Activated CD4-positive, alpha-beta T cell treated with anti-CD3 and anti-CD28 coated beads, Interleukin-2, amount 10 ng/mL, durations not matched to agents 24 days and 14 days (primary cell): ENCODE data around the gene C17orf107. TPM values are rescaled to one million over a fixed set of nuclear protein-coding genes. Genes with fewer than 3 reads are reported as not detected.
"Not testable (repeated sequence)": the region's sequence is repeated elsewhere in the genome, so short reads cannot be mapped to it uniquely, and the experiment has no call there.

Experiments used
- DNase-seq: peaks from one replicate; pipeline ENCODE4 v3.0.0; 2022
- H3K27ac Mint-ChIP-seq: one replicate; pipeline ENCODE4 v1.8.0; 2022; ENCODE audit warnings: mild to moderate bottlenecking, mixed read lengths
- H3K27me3 Mint-ChIP-seq: one replicate; pipeline ENCODE4 v1.8.0; 2022; ENCODE audit warnings: mixed read lengths
- H3K36me3 Mint-ChIP-seq: one replicate; pipeline ENCODE4 v1.8.0; 2022; ENCODE audit warnings: low read depth, mild to moderate bottlenecking, mixed read lengths
- H3K4me1 Mint-ChIP-seq: one replicate; pipeline ENCODE4 v1.8.0; 2021; ENCODE audit warnings: mixed read lengths
- H3K4me3 Mint-ChIP-seq: one replicate; pipeline ENCODE4 v1.8.0; 2022; ENCODE audit warnings: mild to moderate bottlenecking, moderate library complexity, mixed read lengths
- H3K9me3 Mint-ChIP-seq: one replicate; pipeline ENCODE4 v1.8.0; 2021; ENCODE audit warnings: mixed read lengths
- intact Hi-C: fragments of 100-400 bp; cut with micrococcal nuclease; formaldehyde crosslinking; loops from one replicate; pipeline ENCODE4 v1.15.1; 2023
- total RNA-seq: library from RNA; stranded (reverse); gene quantifications from 2 replicates; pipeline ENCODE4 v1.2.3, GENCODE V29; 2022

Gene C17orf107
- 1.4 and 1.7 TPM in 2 replicates for total RNA-seq

GRCh38 chr17:4899341-4900230 lies at the start of gene C17orf107:
Gene C17orf107, plus strand, starts transcription at chr17:4899536. Its CDS starts 227 bp downstream, at chr17:4899763.
- Mint-ChIP-seq H3K9me3 (no peaks in the 10 kb centered on the region), H3K4me3 (peak within 1 kb of the TSS; percentile 89), H3K36me3 (peaks cover 12% of the 10 kb centered on the region), H3K27ac (peak within 1 kb of the TSS; percentile 86), H3K4me1 (peaks cover 22% of the 10 kb centered on the region), H3K27me3 (peaks cover 3% of the 10 kb centered on the region)
- DNase-seq: peak; percentile 97
- intact Hi-C loops: loop anchor here (5.0 kb wide), 1 partner anchor 332 kb away; no protein-coding TSS in a partner anchor

GRCh38 chr17:4850246-4850645 lies 49.1 kb upstream of the C17orf107 start:
- Mint-ChIP-seq H3K36me3 (peaks cover 29% of the 10 kb centered on the region), H3K4me1 (peaks cover 34% of the 10 kb centered on the region), H3K27me3 (no peaks in the 10 kb centered on the region), H3K27ac (peak overlapping the region; percentile 29), H3K9me3 (no peaks in the 10 kb centered on the region), H3K4me3 (no peak overlapping the region)
- no peak for DNase-seq
- intact Hi-C loops: no loop called here

DNA sequence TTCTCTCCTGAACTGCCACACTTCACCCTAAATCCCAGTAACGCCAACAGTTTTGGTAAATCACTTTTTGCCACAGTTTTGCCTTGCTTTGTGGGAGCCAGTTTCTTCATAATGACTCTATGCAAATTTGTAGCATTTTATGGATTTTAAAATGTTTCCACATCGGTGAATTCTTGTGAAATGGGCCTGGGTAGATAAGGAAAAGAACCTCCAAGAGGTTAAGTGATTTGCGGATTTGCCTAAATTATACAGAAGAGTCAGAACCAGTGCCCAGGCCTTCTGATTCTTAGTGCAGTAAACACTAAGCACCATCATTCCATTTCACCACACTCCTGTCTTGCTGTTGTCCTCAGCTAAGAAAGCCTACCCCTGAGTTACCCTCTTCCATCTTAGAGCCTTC lies 48.3 kb upstream of the C17orf107 start:
- Mint-ChIP-seq H3K9me3 (no peaks in the 10 kb centered on the region), H3K27me3 (no peaks in the 10 kb centered on the region), H3K27ac (no peak overlapping the region), H3K36me3 (peaks cover 30% of the 10 kb centered on the region), H3K4me1 (peaks cover 33% of the 10 kb centered on the region), H3K4me3 (no peak overlapping the region)
- no peak for DNase-seq
- intact Hi-C loops: no loop called here

DNA sequence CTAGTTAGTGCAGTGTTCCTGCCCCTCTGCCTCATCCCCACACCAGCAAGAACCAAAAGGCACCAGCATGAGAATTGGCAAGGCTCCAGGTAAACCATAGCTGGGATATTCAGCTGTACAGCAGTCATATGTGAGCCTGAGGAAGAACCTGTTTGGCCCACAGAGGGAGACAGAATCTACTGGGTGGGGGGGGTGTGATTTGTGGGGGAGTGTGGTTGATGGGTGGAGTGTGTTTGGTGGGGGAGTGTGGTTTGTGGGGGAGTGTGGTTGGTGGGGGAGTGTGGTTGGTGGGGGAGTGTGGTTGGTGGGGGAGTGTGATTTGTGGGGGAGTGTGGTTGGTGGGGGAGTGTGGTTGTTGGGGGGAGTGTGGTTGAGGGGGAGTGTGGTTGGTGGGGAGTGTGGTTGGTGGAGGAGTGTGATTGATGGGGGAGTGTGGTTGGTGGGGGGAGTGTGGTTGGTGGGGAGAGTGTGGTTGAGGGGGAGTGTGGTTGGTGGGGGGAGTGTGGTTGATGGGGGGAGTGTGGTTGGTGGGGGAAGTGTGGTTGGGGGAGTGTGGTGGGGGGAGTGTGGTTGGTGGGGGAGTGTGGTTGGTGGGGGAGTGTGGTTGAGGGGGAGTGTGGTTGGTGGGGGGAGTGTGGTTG lies 46.6 kb upstream of the C17orf107 start:
- peaks cover 35% of the 10 kb centered on the region for H3K36me3 Mint-ChIP-seq
- intact Hi-C loops: no loop called here
- peaks cover 34% of the 10 kb centered on the region for H3K4me1 Mint-ChIP-seq
- H3K27ac Mint-ChIP-seq: peak overlapping the region; percentile 43
- no peak overlapping the region for H3K4me3 Mint-ChIP-seq
- DNase-seq: no peak
- no peaks in the 10 kb centered on the region for H3K9me3 Mint-ChIP-seq
- H3K27me3 Mint-ChIP-seq: no peaks in the 10 kb centered on the region

GRCh38 chr17:4853208-4853671 lies 46.1 kb upstream of the C17orf107 start:
- no peaks in the 10 kb centered on the region for H3K27me3 Mint-ChIP-seq
- H3K4me3 Mint-ChIP-seq: no peak overlapping the region
- peaks cover 35% of the 10 kb centered on the region for H3K36me3 Mint-ChIP-seq
- peaks cover 36% of the 10 kb centered on the region for H3K4me1 Mint-ChIP-seq
- intact Hi-C loops: no loop called here
- DNase-seq: peak; percentile 57
- H3K9me3 Mint-ChIP-seq: no peaks in the 10 kb centered on the region
- H3K27ac Mint-ChIP-seq: peak overlapping the region; percentile 79

GRCh38 chr17:4854111-4854681 lies 45.1 kb upstream of the C17orf107 start:
- Mint-ChIP-seq H3K9me3 (no peaks in the 10 kb centered on the region), H3K27ac (no peak overlapping the region), H3K27me3 (no peaks in the 10 kb centered on the region), H3K4me1 (peaks cover 38% of the 10 kb centered on the region), H3K36me3 (peaks cover 35% of the 10 kb centered on the region), H3K4me3 (no peak overlapping the region)
- intact Hi-C loops: no loop called here
- DNase-seq: no peak

GRCh38 chr17:4856271-4856936 lies 42.9 kb upstream of the C17orf107 start:
- peaks cover 31% of the 10 kb centered on the region for H3K36me3 Mint-ChIP-seq
- no peak overlapping the region for H3K4me3 Mint-ChIP-seq
- no peaks in the 10 kb centered on the region for H3K9me3 Mint-ChIP-seq
- peaks cover 25% of the 10 kb centered on the region for H3K4me1 Mint-ChIP-seq
- DNase-seq: no peak
- no peak overlapping the region for H3K27ac Mint-ChIP-seq
- intact Hi-C loops: no loop called here
- H3K27me3 Mint-ChIP-seq: no peaks in the 10 kb centered on the region

DNA sequence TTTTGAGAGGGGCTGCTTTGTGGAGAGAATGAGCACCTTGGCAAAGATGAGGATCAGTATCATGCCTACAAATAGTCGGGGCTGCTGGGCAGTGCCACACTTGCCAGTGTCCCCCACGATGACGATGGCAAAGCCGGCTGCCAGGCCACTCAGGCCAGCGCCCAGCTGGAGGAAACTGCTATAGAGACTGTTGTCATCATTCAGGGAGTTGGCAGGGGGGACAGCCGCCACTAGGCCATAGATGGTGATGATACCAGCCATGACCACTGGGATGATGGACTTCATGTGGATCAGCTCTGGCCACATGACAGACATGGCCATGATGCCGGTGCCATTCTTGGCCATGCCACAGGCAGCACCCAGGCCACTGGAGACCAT lies 42.4 kb upstream of the C17orf107 start:
- intact Hi-C loops: no loop called here
- H3K36me3 Mint-ChIP-seq: peaks cover 29% of the 10 kb centered on the region

DNA sequence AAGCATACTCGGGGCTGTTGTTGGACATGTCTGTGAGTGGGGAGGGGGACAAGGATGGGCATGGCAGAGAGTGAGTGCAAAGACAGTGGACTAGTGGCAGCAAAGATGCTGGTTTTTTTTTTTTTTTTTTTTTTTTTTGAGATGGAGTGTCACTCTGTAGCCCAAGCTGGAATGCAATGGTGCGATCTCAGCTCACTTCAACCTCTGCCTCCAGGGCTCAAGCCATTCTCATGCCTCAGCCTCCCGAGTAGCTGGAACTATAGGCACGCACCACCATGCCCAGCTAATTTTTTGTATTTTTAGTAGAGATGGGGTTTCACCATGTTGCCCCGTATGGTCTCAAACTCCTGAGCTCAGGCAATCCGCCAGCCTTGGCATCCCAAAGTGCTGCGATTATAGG lies 42.0 kb upstream of the C17orf107 start:
- H3K27me3 Mint-ChIP-seq, intact Hi-C loops, DNase-seq, H3K4me3 Mint-ChIP-seq, H3K27ac Mint-ChIP-seq, H3K9me3 Mint-ChIP-seq: not testable (repeated sequence)
- Mint-ChIP-seq H3K36me3 (peaks cover 24% of the 10 kb centered on the region), H3K4me1 (peaks cover 21% of the 10 kb centered on the region)

More for the DNA sequence above, 42.4 kb upstream of the C17orf107 start:
- H3K4me1 Mint-ChIP-seq: peaks cover 25% of the 10 kb centered on the region
- H3K27ac Mint-ChIP-seq: no peak overlapping the region
- no peak overlapping the region for H3K4me3 Mint-ChIP-seq
- H3K27me3 Mint-ChIP-seq: no peaks in the 10 kb centered on the region
- no peak for DNase-seq
- H3K9me3 Mint-ChIP-seq: no peaks in the 10 kb centered on the region

DNA sequence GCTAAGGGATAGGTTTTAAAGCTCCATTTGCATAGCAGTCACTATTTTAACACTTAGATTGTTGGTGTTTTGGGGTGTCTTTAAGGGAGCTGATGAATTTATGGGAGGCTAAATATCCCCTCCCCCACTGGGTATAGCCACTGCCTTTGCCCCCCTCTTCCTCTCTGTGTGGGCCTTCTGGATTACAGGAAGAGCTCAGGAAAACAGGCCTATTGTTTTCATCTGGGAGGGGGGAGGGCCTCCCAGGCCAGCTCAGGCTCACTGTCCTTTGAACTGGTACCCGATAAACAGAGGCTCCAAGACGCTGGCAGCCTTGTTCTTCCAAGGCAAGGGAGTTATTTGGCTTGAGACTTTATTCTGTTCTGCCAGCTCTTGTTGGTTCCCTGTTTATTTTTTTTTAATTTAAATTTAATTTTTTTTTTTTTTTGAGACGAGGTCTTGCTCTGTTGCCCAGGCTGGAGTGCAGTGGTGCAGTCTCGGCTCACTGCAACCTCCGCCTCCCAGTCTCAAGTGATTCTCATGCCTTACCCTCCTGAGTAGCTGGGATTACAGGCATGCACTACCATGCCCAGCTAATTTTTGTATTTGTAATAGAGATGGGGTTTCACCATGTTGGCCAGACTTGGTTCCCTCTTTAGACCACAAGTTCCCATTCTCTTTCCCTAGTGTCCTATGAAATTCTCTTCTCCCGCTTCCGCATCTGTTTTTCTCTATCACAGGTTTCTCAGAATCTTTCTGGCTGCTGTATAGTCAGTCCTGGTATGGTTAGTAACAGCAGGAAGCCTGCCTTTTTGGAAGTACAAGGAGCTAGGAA lies 41.1 kb upstream of the C17orf107 start:
- Mint-ChIP-seq H3K36me3 (peaks cover 22% of the 10 kb centered on the region), H3K4me1 (peaks cover 20% of the 10 kb centered on the region), H3K27me3 (no peaks in the 10 kb centered on the region), H3K4me3 (no peak overlapping the region), H3K27ac (no peak overlapping the region), H3K9me3 (no peaks in the 10 kb centered on the region)
- intact Hi-C loops: no loop called here
- DNase-seq: no peak

DNA sequence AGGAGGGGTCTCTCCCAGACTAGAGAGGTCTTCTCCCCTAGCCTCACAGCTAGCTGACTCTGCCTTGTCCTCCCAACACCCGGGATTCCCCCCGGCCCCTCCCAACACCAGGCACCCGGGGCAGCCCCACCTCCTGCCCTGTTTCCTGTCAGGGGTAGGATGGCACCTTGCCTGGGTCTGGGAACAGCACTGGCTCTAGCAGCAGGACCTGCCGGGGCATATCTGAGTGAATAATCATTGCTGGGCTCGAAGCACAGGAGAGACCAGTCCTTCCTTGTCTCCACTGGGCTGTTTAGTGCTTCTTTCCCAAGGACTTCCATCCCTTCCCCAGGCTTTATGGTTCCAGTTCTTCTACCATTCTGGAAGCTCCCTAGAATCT lies 40.5 kb upstream of the C17orf107 start:
- Mint-ChIP-seq H3K27me3 (no peaks in the 10 kb centered on the region), H3K27ac (no peak overlapping the region), H3K9me3 (no peaks in the 10 kb centered on the region), H3K36me3 (peaks cover 22% of the 10 kb centered on the region), H3K4me3 (no peak overlapping the region), H3K4me1 (peaks cover 18% of the 10 kb centered on the region)
- no peak for DNase-seq
- intact Hi-C loops: no loop called here

GRCh38 chr17:4859816-4860625 lies 39.3 kb upstream of the C17orf107 start:
- Mint-ChIP-seq H3K27ac (no peak overlapping the region), H3K4me3 (no peak overlapping the region), H3K36me3 (peaks cover 14% of the 10 kb centered on the region), H3K4me1 (peaks cover 13% of the 10 kb centered on the region), H3K9me3 (no peaks in the 10 kb centered on the region), H3K27me3 (no peaks in the 10 kb centered on the region)
- intact Hi-C loops: no loop called here
- no peak for DNase-seq
